HEK293 (cell line): Measurements from ENCODE around the gene SHMT2.

Experiments
- PBX3 ChIP-seq: sonication (generic); formaldehyde crosslinking; IDR thresholded peaks from 2 replicates; pipeline ENCODE4 v1.8.1; 2022; ENCODE audit warnings: mild to moderate bottlenecking, moderate library complexity, missing genetic modification reagents
- ZNF335 ChIP-seq: fragments of 450-650 bp; formaldehyde crosslinking; conservative IDR thresholded peaks from 2 replicates; pipeline ENCODE4 v1.5.1; 2016; ENCODE audit warnings: missing biosample characterization, missing genetic modification characterization
- ZSCAN18 ChIP-seq: fragments of 450-650 bp; formaldehyde crosslinking; IDR thresholded peaks from 2 replicates; pipeline ENCODE4 v1.5.1; 2016; ENCODE audit warnings: missing biosample characterization, missing genetic modification characterization

- no peak for TF ChIP-seq ZNF335 (tag by site-specific recombination)
- TF ChIP-seq PBX3: 0 out of 2 replicates have a peak, but pooled peaks have one; percentile 6
- TF ChIP-seq ZSCAN18 (tag by site-specific recombination): no peak
Observed at GRCh38 chr12:57230381-57231155, 1.1 kb downstream of the SHMT2 start.
